CD4-positive, alpha-beta T cell treated with Interleukin-2 at 100 ng/mL for 4 hours (primary cell): ENCODE data around the gene COPG2.

Experiments used
- DNase-seq: peaks from one replicate; pipeline ENCODE4 v3.0.0-alpha.2; 2020; ENCODE audit warnings: low spot score

Gene COPG2

GRCh38 chr7:130493275-130493873 is 175.2 kb downstream of the COPG2 start:
- DNase-seq, result no peak

- no peak for DNase-seq
Observed at GRCh38 chr7:130492523-130493274, 175.8 kb downstream of the COPG2 start.

GRCh38 chr7:130491841-130492522 is 176.6 kb downstream of the COPG2 start, which contains the start of gene MEST:
Gene MEST (plus strand): TSS chr7:130492085. CDS start chr7:130492314, 229 bp downstream.
- DNase-seq, result no peak

- DNase-seq, result no peak
Observed at GRCh38 chr7:130490888-130491804, 177.4 kb downstream of the COPG2 start.

- no peak for DNase-seq
Observed at GRCh38 chr7:130490311-130490791, 178.2 kb downstream of the COPG2 start.

- no peak for DNase-seq
Observed at GRCh38 chr7:130489140-130489983, 179.2 kb downstream of the COPG2 start.

- no peak for DNase-seq
Observed at GRCh38 chr7:130488392-130489139, 180.0 kb downstream of the COPG2 start.

GRCh38 chr7:130486954-130487436 is 181.6 kb downstream of the COPG2 start:
- DNase-seq, result no peak

GRCh38 chr7:130486114-130486953 is 182.2 kb downstream of the COPG2 start:
- peak; percentile 62 for DNase-seq

- no peak for DNase-seq
Observed at GRCh38 chr7:130485734-130486113, 182.8 kb downstream of the COPG2 start.

- DNase-seq, result no peak
Observed at GRCh38 chr7:130483031-130483430, 185.5 kb downstream of the COPG2 start.

GRCh38 chr7:130481898-130482297 is 186.7 kb downstream of the COPG2 start:
- no peak for DNase-seq

GRCh38 chr7:130479716-130480400 is 188.7 kb downstream of the COPG2 start:
- DNase-seq, result no peak

GRCh38 chr7:130478991-130479390 is 189.6 kb downstream of the COPG2 start:
- DNase-seq, result no peak

GRCh38 chr7:130476297-130477150 is 192.0 kb downstream of the COPG2 start:
- no peak for DNase-seq

GRCh38 chr7:130475776-130476175 is 192.8 kb downstream of the COPG2 start:
- DNase-seq, result no peak

GRCh38 chr7:130473876-130474275 is 194.7 kb downstream of the COPG2 start:
- no peak for DNase-seq

- no peak for DNase-seq
Observed at GRCh38 chr7:130473289-130473688, 195.3 kb downstream of the COPG2 start.
